HL-60/S4 treated with retinoic acid at 250 ng/mL for 4 days and 3 days (cell line): ENCODE measurements around the gene KRT8.

Experiments
- in situ Hi-C: fragments of 300-500 bp; cut with MboI; formaldehyde crosslinking; loops from 2 replicates; pipeline ENCODE4 v1.7.0; 2022; ENCODE audit warnings: low sequenced_read_pairs

KRT8 gene

GRCh38 chr12:52925717-52926595 is 21.1 kb upstream of the KRT8 start:
- in situ Hi-C loops = no loop called here

- in situ Hi-C loops = no loop called here
Measured at GRCh38 chr12:52924764-52925716, 20.2 kb upstream of the KRT8 start.

- in situ Hi-C loops = no loop called here
Measured at GRCh38 chr12:52921488-52922165, 16.8 kb upstream of the KRT8 start.

GRCh38 chr12:52920937-52921336 is 16.1 kb upstream of the KRT8 start:
- in situ Hi-C loops = no loop called here

- in situ Hi-C loops = no loop called here
Measured at GRCh38 chr12:52918784-52919183, 13.9 kb upstream of the KRT8 start.

- in situ Hi-C loops = no loop called here
Measured at GRCh38 chr12:52918351-52918750, 13.5 kb upstream of the KRT8 start.

GRCh38 chr12:52917800-52918199 is 12.9 kb upstream of the KRT8 start:
- in situ Hi-C loops = no loop called here

GRCh38 chr12:52916216-52916615 is 11.3 kb upstream of the KRT8 start:
- in situ Hi-C loops = no loop called here

GRCh38 chr12:52915637-52916036 is 10.8 kb upstream of the KRT8 start:
- in situ Hi-C loops = no loop called here

GRCh38 chr12:52914576-52915121 is 9.8 kb upstream of the KRT8 start:
- in situ Hi-C loops = no loop called here

GRCh38 chr12:52913431-52913821 is 8.6 kb upstream of the KRT8 start:
- in situ Hi-C loops = no loop called here

GRCh38 chr12:52912711-52913430 is 8.0 kb upstream of the KRT8 start:
- in situ Hi-C loops = no loop called here

- in situ Hi-C loops = no loop called here
Measured at GRCh38 chr12:52910248-52910883, 5.5 kb upstream of the KRT8 start.

GRCh38 chr12:52909796-52910195 is 4.9 kb upstream of the KRT8 start:
- in situ Hi-C loops = no loop called here

- in situ Hi-C loops = no loop called here
Measured at GRCh38 chr12:52909331-52909730, 4.5 kb upstream of the KRT8 start.

GRCh38 chr12:52907092-52907810 is 2.4 kb upstream of the KRT8 start:
- in situ Hi-C loops = no loop called here

- in situ Hi-C loops = no loop called here
Measured at GRCh38 chr12:52906191-52906601, 1.3 kb upstream of the KRT8 start.

- in situ Hi-C loops = no loop called here
Measured at GRCh38 chr12:52903855-52904508, 894 bp downstream of the KRT8 start.
